ENCODE measurements around the gene GRID1.
"Not testable (repeated sequence)": the region's sequence is repeated elsewhere in the genome, so short reads cannot be mapped to it uniquely, and the experiment has no call there.

The GRID1 gene

GRCh38 chr10:86391986-86392722 is 25.6 kb upstream of the GRID1 start:
- DNase-seq (ENCODE audit: low read depth) = no peak

- no peak for DNase-seq (ENCODE audit: low read depth)
Observed at GRCh38 chr10:86391236-86391840, 24.7 kb upstream of the GRID1 start.

- no peak for DNase-seq (ENCODE audit: low read depth)
Observed at GRCh38 chr10:86390337-86391120, 23.9 kb upstream of the GRID1 start.

GRCh38 chr10:86389441-86390193 is 23.0 kb upstream of the GRID1 start:
- no peak for DNase-seq (ENCODE audit: low read depth)

- DNase-seq (ENCODE audit: low read depth) = not testable (repeated sequence)
Observed at GRCh38 chr10:86389109-86389440, 22.5 kb upstream of the GRID1 start.

- no peak for DNase-seq (ENCODE audit: low read depth)
Observed at GRCh38 chr10:86388119-86388704, 21.6 kb upstream of the GRID1 start.

GRCh38 chr10:86387178-86387794 is 20.7 kb upstream of the GRID1 start:
- DNase-seq (ENCODE audit: low read depth) = no peak

GRCh38 chr10:86385806-86386205 is 19.2 kb upstream of the GRID1 start:
- no peak for DNase-seq (ENCODE audit: low read depth)

- no peak for DNase-seq (ENCODE audit: low read depth)
Observed at GRCh38 chr10:86377797-86378146, 11.2 kb upstream of the GRID1 start.

GRCh38 chr10:86376852-86377796 is 10.5 kb upstream of the GRID1 start:
- no peak for DNase-seq (ENCODE audit: low read depth)

GRCh38 chr10:86376403-86376802 is 9.8 kb upstream of the GRID1 start:
- DNase-seq (ENCODE audit: low read depth) = no peak

GRCh38 chr10:86375204-86375603 is 8.6 kb upstream of the GRID1 start:
- no peak for DNase-seq (ENCODE audit: low read depth)

GRCh38 chr10:86374664-86375063 is 8.1 kb upstream of the GRID1 start:
- no peak for DNase-seq (ENCODE audit: low read depth)

- no peak for DNase-seq (ENCODE audit: low read depth)
Observed at GRCh38 chr10:86373828-86374227, 7.2 kb upstream of the GRID1 start.

- DNase-seq (ENCODE audit: low read depth) = no peak
Observed at GRCh38 chr10:86373251-86373650, 6.7 kb upstream of the GRID1 start.

GRCh38 chr10:86372784-86373239 is 6.2 kb upstream of the GRID1 start:
- no peak for DNase-seq (ENCODE audit: low read depth)

- no peak for DNase-seq (ENCODE audit: low read depth)
Observed at GRCh38 chr10:86372119-86372783, 5.7 kb upstream of the GRID1 start.

GRCh38 chr10:86371691-86372090 is 5.1 kb upstream of the GRID1 start:
- DNase-seq (ENCODE audit: low read depth) = no peak

GRCh38 chr10:86371116-86371515 is 4.5 kb upstream of the GRID1 start:
- no peak for DNase-seq (ENCODE audit: low read depth)

- DNase-seq (ENCODE audit: low read depth) = no peak
Observed at GRCh38 chr10:86370006-86370585, 3.5 kb upstream of the GRID1 start.

All from HS-5 (cell line).